Endodermal cell (in vitro differentiated cells): ENCODE measurements around the gene CDK13. TPM values are rescaled to one million over a fixed set of nuclear protein-coding genes. Genes with fewer than 3 reads are reported as not detected.

Source experiments
- DNase-seq: peaks from one replicate; pipeline ENCODE4 v3.0.0-alpha.2; 2017
- H3K27ac ChIP-seq: 2 replicates; pipeline ENCODE4 v1.5.1; 2013; ENCODE audit warnings: mild to moderate bottlenecking, low read depth, low read length, moderate library complexity
- H3K27me3 ChIP-seq: 2 replicates; pipeline ENCODE4 v1.6.1; 2013; ENCODE audit warnings: mild to moderate bottlenecking, low read length, moderate library complexity; ENCODE audit not compliant: insufficient read depth, control insufficient read depth, poor library complexity, severe bottlenecking
- H3K36me3 ChIP-seq: 2 replicates; pipeline ENCODE4 v1.7.0; 2013; ENCODE audit warnings: mild to moderate bottlenecking, low read length, moderate library complexity; ENCODE audit not compliant: control insufficient read depth, insufficient read depth
- H3K4me1 ChIP-seq: one replicate; pipeline ENCODE4 v1.7.0; 2013; ENCODE audit warnings: low read length; ENCODE audit not compliant: control insufficient read depth, insufficient read depth
- H3K4me3 ChIP-seq: 2 replicates; pipeline ENCODE4 v1.5.1; 2013; ENCODE audit warnings: mild to moderate bottlenecking, low read length, moderate library complexity
- H3K9ac ChIP-seq: 2 replicates; pipeline ENCODE4 v1.6.1; 2013; ENCODE audit warnings: mild to moderate bottlenecking, low read length, moderate library complexity; ENCODE audit not compliant: poor library complexity, severe bottlenecking; ENCODE audit errors: extremely low read depth
- H3K9me3 ChIP-seq: 2 replicates; pipeline ENCODE4 v1.6.1; 2013; ENCODE audit warnings: mild to moderate bottlenecking, low read length, moderate library complexity; ENCODE audit not compliant: control insufficient read depth
- H3K27ac Mint-ChIP-seq: 2 replicates; pipeline ENCODE4 v1.8.0; 2020; ENCODE audit warnings: mixed read lengths
- H3K27me3 Mint-ChIP-seq: 2 replicates; pipeline ENCODE4 v1.8.0; 2021; ENCODE audit warnings: mild to moderate bottlenecking, mixed read lengths; ENCODE audit not compliant: insufficient read depth
- H3K36me3 Mint-ChIP-seq: 2 replicates; pipeline ENCODE4 v1.8.0; 2020; ENCODE audit warnings: low read depth, mixed read lengths
- H3K4me1 Mint-ChIP-seq: 2 replicates; pipeline ENCODE4 v1.8.0; 2020; ENCODE audit warnings: mixed read lengths
- H3K4me3 Mint-ChIP-seq: 2 replicates; pipeline ENCODE4 v1.8.0; 2020; ENCODE audit warnings: mild to moderate bottlenecking, moderate library complexity, mixed read lengths
- H3K9me3 Mint-ChIP-seq: 2 replicates; pipeline ENCODE4 v1.8.0; 2020; ENCODE audit warnings: mild to moderate bottlenecking, mixed read lengths
- CTCF ChIP-seq: fragments of 200-600 bp; sonication (generic); conservative IDR thresholded peaks from 2 replicates; pipeline ENCODE4 v1.5.0; 2021; ENCODE audit warnings: antibody characterized with exemption, mild to moderate bottlenecking
- WGBS, 2 experiments: methylation state at CpG; one replicate each; pipeline versions ENCODE4 v1.1.5 to v1.1.7; 2013; ENCODE audit warnings: missing lambda C conversion rate in 2 of 2, mixed read lengths in 1 of 2; ENCODE audit not compliant: insufficient coverage in 1 of 2, insufficient read length in 1 of 2; 5-methylcytosine and 5-hydroxymethylcytosine counted together
- total RNA-seq, 2 donors: library from RNA; stranded (reverse); fragmentation: NEBNext Ultra II Directional in 1 of 2; extraction: Animal tissue kit (Norgen Biotek cat#: 25700) in 1 of 2; gene quantifications; 2 replicates in 1 of 2; 3 replicates in 1 of 2; pipeline ENCODE4 v1.2.1, GENCODE V29; 2021

The CDK13 gene
- total RNA-seq, 2 donors from 2014 or later: 60.8 to 77.7 TPM

- WGBS, 2 experiments: 95% methylated on average over 5 of the region's 5 CpGs
Measured at GRCh38 chr7:40072268-40072667, 122.2 kb downstream of the CDK13 start.

GRCh38 chr7:40073239-40073638, 123.2 kb downstream of the CDK13 start:
- no peak for DNase-seq
- H3K27me3 Mint-ChIP-seq: no peaks in the 10 kb centered on the region
- no peaks in the 10 kb centered on the region for H3K9me3 ChIP-seq
- peaks cover 17% of the 10 kb centered on the region for H3K36me3 Mint-ChIP-seq
- H3K36me3 ChIP-seq: peaks cover 25% of the 10 kb centered on the region
- no peak for TF ChIP-seq CTCF
- H3K4me1 ChIP-seq: no peaks in the 10 kb centered on the region
- no peaks in the 10 kb centered on the region for H3K27me3 ChIP-seq
- H3K27ac Mint-ChIP-seq: no peak overlapping the region
- H3K9me3 Mint-ChIP-seq: no peaks in the 10 kb centered on the region
- no peak overlapping the region for H3K4me3 Mint-ChIP-seq
- no peaks in the 10 kb centered on the region for H3K4me1 Mint-ChIP-seq
- H3K9ac ChIP-seq: no peak overlapping the region
- H3K4me3 ChIP-seq: no peak overlapping the region
- no peak overlapping the region for H3K27ac ChIP-seq
- WGBS, 2 experiments: 80 to 98% methylated on average over 1 to 2 of the region's 2 CpGs

More at GRCh38 chr7:40072268-40072667, 122.2 kb downstream of the CDK13 start:
- H3K4me3 ChIP-seq: no peak overlapping the region
- no peaks in the 10 kb centered on the region for H3K9me3 ChIP-seq
- H3K27ac ChIP-seq: no peak overlapping the region
- H3K27me3 ChIP-seq: no peaks in the 10 kb centered on the region
- Mint-ChIP-seq H3K27me3 (no peaks in the 10 kb centered on the region), H3K36me3 (peaks cover 17% of the 10 kb centered on the region), H3K4me1 (no peaks in the 10 kb centered on the region), H3K27ac (no peak overlapping the region), H3K4me3 (no peak overlapping the region), H3K9me3 (no peaks in the 10 kb centered on the region)
- peaks cover 24% of the 10 kb centered on the region for H3K36me3 ChIP-seq
- no peak for DNase-seq
- no peak overlapping the region for H3K9ac ChIP-seq
- TF ChIP-seq CTCF: no peak
- no peaks in the 10 kb centered on the region for H3K4me1 ChIP-seq

- no peaks in the 10 kb centered on the region for H3K27me3 ChIP-seq
- H3K9ac ChIP-seq: no peak overlapping the region
- no peak for DNase-seq
- Mint-ChIP-seq H3K27me3 (no peaks in the 10 kb centered on the region), H3K4me3 (no peak overlapping the region), H3K27ac (no peak overlapping the region), H3K9me3 (no peaks in the 10 kb centered on the region), H3K4me1 (no peaks in the 10 kb centered on the region), H3K36me3 (peaks cover 20% of the 10 kb centered on the region)
- H3K4me1 ChIP-seq: no peaks in the 10 kb centered on the region
- H3K9me3 ChIP-seq: no peaks in the 10 kb centered on the region
- no peak overlapping the region for H3K4me3 ChIP-seq
- TF ChIP-seq CTCF: no peak
- WGBS, 2 experiments: 100% methylated on average over 2 of the region's 3 CpGs; no CpG with 5 or more reads in 1 of the 2 experiments
- H3K36me3 ChIP-seq: peaks cover 22% of the 10 kb centered on the region
- H3K27ac ChIP-seq: no peak overlapping the region
Measured at GRCh38 chr7:40077849-40078248, 127.8 kb downstream of the CDK13 start.
